DMS79 (cell line): ENCODE results near the gene XPNPEP1.

ENCODE experiments used
- DNase-seq: peaks from one replicate; lab custom pipeline; 2025; lab: John Stamatoyannopoulos, UW

Gene XPNPEP1

DNA sequence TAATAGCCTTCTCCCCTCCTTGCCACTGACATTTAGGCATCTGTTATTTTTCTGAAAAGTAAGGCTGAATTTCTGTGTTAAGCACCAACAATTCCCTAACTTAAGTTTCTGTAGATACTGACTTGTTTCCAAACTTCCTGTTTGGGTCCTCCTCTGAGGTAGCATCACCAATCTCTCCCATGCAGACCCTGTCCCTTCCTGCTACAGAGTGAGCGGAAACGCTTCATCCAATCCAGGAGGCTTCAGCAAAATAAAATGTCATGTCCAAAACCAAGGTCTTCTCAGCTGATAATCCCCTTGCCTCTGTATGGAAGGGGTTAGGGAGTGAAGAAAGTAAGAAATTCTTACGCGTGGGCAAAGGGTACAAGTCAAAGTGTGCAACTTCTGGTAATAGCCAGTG lies 29.9 kb downstream of the XPNPEP1 start:
- no peak for DNase-seq

DNA sequence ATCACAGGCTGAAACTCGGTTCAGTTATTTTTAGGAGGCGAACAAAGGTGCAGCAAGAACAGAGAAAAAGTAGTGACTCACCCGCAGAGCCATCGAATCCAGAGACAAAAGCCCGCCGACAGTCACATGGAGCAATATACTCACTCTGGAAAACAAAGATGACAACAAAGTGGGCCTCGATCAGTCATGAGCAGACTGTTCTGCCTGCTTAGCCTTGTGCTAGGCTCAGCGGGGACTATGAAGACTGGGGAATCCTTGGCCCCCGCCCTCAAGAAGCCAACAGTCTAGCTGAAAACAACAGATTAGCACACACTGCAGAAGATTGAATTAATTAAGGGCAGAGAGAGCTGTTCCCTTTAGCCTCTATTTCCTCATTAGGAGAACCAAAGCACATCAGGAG lies 30.4 kb downstream of the XPNPEP1 start:
- DNase-seq = no peak

DNA sequence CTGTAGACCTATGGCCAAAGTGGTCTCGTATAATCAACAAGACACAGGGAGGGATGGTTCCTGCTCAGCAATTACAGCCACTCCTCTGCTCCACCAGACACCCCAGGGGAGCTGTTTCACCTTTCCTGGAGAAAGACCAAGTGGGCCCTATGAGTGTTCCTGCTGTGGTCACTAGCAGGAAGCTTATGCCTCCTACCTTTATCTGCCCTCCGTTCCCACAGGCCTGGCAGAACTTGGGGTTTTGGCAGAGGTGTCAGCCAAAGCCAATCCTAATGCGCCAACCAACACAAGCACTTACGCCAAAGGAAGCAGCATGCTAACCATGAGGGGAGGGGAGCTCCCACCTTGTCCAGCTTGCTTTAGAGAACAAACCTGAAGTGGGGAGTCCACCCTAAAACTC lies 31.2 kb downstream of the XPNPEP1 start:
- no peak for DNase-seq

DNA sequence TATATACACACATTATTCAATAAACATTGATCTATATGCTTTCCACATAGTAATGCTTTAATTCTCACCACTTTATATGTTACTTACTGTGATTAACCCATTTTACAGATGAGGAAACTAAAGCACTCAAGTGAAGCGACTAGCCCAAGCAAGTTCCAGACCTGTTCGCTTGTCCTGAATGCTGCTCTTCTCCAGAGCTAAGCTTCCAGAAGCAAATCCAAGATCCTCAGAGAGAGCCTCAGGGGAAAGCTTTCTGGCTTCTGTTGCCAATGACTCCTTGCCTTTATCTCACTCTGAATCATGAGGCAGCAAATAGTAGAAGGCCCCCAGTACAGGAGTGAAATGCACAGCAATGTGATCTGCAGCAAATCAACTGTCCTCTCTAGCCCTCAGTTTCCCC lies 32.2 kb downstream of the XPNPEP1 start:
- DNase-seq = no peak

DNA sequence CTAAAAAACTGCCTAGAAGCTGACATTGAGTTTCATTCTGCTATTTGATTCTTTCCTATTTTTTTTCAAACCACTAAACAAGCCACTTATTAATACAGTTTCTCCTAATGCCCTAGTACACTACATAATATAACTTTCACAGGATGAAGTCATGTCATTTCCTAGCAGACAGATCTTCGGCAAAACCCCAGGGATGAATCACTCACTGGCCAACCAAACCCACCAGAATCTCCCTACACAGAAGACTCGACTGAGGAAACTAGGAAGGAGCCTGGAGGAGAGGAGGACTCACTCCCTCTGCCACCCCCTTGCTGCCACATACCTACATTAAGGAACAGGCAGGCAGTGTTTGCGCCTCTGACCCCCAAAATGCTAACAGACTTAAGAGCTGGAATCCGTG lies 33.4 kb downstream of the XPNPEP1 start:
- no peak for DNase-seq

DNA sequence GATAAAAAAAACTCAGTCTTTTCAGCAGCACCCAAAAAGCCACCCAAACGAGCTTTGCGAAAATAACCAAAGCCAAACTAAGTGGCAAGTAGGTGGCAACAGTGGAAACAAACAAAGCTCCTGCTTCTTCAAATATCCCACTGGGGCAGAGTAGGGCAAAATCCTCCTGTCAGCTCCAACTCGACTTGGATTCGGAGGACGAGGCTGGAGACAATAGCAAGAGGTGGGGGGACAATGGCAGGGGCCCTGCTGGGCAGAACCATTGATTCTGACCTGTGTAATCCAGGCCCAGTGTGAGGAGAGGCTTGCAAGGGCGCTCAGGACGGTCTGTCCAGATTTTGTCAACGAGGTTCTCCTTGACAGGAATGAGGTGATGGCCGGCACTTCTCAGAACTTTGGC lies 35.5 kb downstream of the XPNPEP1 start:
- DNase-seq = no peak

DNA sequence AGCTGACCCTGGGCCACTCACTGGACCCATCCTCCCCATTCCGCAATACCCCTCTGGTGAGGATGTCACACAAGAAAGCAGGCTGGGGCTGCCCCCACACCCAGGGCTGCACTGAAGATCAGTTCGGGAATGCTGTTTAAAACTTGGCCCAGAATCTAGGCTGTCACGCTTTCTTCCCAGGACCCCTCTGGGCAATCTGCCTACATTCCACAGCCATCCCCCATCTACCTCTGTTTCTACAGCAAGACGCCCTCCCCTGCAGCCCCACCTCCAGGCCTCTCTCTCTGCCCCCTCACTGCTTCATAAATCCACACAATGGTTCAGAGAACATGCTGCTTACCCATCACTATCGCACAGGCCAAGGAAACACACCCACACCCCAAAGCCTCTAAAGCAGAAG lies 36.1 kb downstream of the XPNPEP1 start:
- no peak for DNase-seq

DNA sequence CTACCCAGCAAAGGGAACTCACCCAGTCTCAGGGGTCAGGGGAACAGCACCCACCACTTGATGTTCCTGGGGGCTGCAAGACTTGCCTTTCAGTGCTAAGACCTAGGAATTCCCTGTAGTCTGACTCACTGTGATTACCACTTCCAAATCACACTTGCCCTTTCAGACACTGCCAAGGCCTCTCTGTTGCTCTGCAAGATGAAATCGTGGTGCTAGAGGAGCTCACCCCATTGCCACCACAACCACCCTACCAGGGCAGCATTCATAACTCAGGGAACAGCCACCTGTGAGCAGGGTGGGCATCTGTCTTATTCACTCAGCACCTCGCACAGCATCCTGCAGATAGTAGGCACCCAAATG lies 36.5 kb downstream of the XPNPEP1 start:
- DNase-seq = no peak

DNA sequence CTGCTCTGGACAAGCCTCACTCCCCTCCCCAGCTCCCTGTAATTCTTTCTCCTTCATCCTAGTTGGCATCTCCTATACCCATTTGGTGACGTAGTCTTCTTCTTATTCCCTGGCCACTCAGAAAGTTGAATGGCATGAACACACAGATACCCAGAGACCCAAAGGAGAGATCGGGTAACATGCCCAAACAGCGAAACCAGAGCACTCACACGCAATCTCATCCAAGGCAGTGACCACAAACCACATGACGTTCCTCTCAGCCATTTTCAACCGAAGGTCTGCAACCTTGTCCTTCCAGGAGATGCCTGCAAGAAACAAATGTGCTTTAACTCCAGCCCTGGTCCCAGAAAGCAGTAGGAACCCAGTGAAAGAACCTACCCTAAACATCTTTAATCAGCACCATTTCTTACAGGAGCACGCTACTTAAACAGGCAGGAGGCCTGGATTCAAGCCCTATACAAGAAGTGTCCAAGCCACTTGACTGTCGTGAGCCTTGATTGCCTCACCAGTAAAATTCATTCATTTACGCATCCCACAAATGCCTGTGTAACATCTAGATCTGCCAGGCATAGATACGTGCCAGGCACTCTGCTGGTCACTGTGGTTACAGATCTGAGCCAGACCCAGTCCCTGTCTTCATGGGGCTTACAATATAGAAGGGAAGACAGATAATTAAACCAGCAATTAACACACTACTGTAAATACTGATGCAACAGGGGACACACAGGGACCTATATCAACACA lies 37.1 kb downstream of the XPNPEP1 start:
- DNase-seq = no peak

DNA sequence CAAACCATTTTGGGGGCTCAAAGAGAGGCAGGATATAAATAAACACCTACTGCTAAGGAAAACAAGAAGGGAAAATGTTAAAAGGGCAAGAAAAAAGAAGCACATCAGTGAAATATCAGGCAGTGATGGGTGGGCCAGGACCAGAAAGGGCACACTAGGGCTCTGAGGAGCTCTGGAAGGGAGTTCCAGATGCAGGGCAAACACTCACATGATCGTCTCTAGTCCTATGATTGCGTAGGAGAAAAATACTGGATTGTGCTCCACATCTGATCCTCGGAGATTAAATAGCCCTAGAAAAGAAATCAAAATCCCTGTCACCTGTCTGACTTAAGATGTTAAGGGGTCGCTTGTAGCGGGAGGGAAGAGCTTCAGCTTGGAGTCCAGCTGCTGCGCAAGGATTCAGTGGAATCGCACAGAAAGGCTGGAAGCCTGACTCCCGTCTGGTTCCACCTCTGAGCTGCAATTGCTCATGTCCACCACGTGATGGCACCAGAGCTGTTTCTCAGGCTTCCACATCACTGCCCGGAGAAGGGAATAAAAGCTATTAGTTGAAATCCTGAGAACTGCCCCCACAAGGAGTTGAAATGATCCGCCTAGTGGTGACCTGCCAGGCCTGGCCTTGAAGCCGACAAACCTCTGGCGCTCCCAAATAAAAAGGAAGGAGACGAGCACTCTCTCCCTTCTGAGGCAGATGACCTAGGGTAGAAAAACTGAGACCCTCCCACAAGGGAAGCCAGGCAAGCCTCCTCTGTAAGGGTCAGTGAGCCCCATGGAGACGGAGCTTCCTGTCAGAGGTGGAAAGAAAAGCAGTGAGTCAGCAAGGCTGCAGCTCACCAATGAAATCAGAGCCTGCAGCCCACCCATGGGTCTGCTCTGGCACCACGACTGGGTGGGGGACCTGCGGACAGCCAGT lies 39.2 kb downstream of the XPNPEP1 start:
- no peak for DNase-seq

DNA sequence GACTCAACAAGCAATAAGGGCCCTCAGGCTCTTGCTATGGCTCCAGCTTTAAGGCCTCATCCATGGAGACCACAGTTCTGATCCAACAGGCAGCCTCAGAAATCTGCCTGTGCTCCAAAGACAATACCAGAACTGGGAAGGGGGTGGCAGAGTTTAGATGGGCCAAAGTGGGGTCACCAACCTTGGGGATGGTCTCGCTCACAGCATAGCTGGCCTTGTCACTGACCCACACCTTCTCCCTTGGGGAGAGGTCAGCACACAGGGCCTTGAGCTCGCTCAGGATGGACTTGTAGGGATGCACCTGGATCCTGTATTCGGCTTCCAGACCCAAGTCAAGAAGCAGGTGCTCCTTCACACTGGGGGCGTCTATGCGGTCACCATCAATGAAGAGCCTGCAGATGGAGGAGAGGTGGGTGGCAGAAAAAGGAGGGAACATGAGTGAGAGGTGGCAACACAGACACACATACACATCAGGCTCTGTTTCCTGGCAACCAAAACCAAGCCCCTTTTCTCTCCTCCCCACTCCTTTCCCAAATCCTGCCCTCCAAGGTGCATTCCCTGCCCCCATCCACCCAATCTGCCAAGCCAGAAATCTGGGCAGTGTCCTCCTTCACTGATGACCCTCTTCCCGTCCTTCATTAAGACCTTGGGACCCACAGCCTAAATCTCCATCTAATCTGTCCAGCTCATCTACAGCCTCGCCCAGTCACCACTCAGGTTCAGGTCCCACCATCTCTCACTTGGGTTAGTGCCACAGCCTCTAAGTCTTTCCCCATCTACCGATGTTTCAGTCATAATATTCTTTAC lies 40.9 kb downstream of the XPNPEP1 start:
- no peak for DNase-seq

DNA sequence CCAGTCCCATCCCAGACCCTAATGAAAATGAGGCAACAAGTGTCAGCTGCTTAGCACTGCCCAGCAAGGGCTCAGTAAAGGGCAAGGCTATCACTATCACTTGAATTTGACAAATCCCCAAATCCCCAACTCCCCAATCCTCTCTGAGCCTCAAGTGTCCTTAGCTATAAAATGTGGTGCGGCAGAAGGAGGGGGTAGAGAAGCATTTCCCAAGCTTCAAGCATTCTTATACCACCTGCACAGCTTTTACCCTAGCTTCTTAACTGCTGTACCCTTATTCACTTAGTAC lies 41.6 kb downstream of the XPNPEP1 start:
- DNase-seq = no peak

DNA sequence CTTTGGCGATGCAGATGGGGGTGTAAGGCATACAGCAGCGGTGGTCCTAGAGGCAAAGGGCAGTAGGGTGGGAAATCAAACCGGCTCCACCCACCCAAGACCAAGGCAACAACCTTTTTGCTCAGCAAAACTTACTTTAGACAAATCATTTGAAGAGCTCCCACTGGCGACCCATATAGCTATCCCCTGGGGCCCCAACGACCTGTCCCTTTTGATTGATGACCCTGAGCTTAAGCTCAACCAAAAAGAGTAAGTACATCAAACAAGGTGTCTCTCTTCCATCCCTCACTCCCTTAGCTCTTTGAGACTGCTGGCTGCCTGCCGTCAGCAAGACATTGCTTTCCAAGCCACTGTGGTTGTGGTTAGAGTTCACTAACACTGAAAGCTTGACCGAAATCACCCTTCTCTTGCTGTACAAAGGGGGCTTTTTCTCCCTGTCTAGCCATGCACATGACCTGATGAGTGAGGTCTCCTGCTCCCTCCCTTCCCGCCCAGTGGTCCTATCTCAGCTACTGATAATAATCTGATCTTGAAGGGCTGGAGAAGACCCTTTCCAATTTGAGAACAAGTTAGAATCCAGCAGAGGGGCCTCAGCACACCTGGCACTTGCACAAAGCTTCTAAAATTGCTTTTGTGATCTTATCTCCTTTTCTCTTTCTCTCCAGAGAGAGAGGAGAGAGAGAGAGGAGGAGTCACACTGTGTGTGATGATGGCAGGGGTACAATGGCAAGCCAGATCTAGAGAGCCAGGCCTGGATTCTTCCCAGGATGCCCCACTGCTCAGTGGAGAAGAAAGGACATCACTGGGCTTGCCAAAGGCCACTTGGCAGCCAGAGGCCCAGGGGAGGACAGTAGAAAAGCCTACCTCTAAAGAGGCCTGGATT lies 42.2 kb downstream of the XPNPEP1 start:
- no peak for DNase-seq

DNA sequence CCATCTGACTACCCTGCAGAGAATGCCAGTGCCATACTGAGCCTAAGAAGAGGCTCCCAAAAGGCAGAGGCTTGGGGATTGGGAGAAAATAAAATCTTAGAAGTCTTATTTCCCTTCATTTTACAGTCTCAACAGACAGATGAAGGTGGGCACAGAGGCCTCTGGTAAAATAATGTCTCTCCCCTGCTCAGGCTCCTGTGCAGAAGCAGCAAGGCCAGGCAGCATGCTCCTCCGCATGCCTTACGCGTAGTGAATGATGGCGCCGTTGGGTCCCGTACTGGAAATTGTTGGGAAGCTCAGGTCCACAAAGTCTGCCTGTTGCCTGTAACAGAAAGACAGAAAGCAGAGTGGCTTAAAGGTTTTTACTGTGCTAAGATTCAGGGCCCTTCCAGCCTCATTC lies 45.8 kb downstream of the XPNPEP1 start:
- no peak for DNase-seq

DNA sequence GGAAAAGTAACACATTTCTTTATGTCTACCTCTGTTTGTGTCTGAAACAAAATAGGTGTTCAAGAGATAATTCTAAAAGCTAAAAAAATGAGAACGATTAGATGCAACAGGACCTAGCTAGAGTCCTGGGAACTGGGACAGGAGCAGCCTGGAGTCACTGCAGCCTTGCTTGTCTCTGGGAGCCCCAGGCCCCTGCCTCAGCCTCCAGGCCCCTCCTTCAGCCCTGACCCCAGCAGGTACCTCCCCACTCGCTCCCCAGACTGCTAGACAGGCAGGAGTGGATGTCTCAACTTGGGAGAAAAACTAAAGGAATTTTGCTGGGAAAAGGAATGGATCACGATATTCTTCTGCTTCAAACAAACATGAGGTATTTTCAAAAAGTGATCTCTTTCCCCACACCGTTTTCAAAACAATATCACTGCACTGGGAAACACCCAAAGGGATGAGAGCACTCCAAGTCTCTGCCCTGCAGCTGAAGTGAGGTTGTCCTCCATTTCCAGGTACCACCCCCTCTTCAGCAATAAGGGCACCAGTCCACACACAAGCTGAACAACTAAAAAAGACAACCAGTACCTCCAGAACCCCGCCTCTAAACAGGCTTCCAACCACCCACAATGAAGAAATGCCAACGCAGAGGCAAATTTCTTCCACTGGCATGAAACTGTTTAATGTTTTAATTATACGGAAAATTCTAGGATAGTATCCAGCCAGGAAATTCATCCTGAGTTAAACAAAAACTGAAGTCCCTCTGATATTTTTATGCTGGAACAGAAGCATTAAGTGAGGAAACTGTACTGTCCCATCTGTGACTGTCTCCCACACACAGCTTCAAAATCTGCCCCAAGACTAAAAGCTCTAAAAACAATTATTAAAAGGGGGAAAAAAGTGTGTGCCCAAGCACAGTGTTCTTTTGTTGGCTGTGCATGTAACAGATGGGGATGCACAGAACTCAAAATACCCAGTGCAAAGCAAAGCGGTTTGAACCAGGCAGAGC lies 47.2 kb downstream of the XPNPEP1 start:
- no peak for DNase-seq

DNA sequence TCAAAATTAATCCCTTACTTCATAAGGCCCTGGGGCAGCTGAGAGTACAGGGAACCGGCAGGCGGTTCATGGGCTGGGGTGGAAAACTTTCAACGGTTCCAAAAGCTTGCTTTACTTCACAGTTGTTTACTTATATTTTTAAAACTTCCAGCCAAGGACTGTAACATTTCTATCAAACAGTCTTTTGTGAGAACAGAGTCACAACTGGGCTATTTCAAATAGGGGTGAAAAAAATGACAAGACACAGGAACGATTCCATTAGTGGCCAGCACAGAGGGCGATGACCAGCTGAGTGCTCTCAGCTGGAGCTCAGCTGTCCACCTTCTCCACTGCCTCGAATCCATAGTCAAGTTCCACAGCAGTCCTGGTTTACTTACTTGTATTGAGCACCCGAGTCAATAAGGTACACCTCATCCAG lies 48.2 kb downstream of the XPNPEP1 start:
- no peak for DNase-seq

DNA sequence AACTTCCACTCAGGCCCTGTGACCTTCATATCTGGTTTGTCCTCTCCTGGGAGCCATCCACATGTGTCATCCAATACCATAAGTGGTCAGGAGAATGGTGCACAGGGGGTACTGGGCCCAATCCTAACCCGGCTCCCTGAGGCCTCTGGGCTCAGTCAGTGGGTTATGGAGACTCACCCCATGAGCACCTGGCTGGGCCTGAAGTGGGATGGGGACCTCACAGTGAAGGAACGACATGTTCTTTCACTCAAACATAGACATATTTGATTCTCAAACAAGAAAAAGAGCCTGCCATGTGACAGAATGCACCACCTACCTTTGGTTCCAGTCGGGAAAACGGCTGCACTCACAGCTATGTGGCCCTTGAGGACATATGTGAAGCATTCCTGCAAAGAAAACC lies 51.8 kb downstream of the XPNPEP1 start:
- no peak for DNase-seq

DNA sequence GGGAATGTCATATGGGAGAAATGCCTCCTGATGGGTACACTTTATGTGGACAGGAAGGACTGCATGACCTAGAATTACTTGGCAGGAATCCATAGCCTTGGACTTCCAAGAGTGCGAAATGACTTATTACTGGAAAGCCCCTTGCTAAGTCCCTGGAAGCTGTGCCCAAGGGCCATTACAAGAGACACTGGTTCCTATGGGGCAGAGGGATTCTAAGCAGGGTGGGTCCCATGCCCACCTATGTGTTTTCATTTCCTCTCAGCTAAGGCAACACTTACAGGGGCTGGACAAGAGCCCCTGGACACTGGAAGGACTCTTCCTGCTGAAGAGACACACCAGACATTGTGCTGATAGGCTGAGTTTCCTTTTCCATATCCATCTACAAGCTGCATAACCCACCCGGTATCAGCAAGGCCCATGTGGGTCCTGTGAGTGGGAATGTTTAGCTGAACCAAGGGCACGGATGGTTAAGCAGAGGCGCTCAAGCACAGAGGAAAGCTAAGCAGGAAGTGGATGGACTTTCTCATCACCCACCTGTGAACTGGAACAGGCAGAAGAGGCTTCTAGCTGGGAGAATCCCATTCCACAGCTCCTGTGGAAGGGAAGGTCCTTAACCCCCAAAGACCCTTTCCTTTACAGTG lies 56.2 kb downstream of the XPNPEP1 start:
- no peak for DNase-seq

DNA sequence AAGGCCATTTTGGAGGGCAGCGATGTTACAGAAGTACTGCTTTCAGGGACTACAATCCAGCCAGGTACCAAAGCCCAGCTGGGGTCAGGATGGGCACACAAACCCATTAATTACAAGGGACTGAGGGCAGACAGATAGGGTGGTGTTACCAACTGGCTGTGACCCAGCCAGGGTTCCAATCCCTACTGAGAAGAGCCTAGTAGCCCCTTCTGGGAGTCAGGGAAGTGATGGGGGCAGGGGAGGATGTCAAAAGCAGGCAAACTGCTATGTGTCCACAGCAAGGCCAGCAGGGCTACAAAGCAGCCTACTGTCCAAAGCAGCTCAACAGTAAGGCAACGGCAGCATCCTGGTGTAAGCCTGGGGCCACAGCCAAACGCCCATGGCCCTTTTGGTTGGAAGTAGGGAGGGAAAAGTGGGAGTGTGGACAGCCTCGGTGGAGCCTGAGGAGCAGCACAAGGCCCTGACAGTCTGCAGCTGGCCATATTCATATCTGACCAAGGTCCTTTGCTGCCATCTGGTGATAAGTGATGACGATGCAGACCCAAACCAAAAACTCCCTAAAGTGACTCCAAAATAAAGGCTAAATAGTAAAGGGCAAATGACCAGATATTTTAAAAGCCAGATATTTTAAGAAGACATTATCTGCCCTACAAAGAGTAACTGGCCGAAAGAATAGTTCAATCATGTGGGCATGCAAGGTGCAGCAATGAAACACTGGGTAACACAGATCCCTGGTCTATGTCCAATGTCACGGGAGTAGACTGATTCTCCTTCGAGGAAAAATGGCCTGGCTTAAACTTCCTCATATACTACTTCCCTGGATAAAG lies 56.9 kb downstream of the XPNPEP1 start:
- no peak for DNase-seq
